K562 (cell line): Measurements from ENCODE around the gene HSPA4. TPM values are rescaled to one million over a fixed set of nuclear protein-coding genes. Genes with fewer than 3 reads are reported as not detected.
A peak's percentile ranks its signal among the peaks of the same experiment; 100 is the strongest.

Experiments
- BRD9 ChIP-seq: fragments of 450-650 bp; IDR thresholded peaks from 2 replicates; pipeline ENCODE4 v1.6.1; 2018; ENCODE audit warnings: low read depth; ENCODE audit not compliant: partially characterized antibody
- CAMTA2 ChIP-seq: fragments of 250-450 bp; sonication (Bioruptor Pico); conservative IDR thresholded peaks from 2 replicates; pipeline ENCODE4 v1.5.1; 2022
- CCNT2 ChIP-seq: IDR thresholded peaks from 2 replicates; pipeline ENCODE4 v1.6.1; 2011; ENCODE audit warnings: borderline replicate concordance, low read depth, mild to moderate bottlenecking, moderate library complexity, mixed read lengths, low read length; ENCODE audit not compliant: insufficient read length; ENCODE audit errors: extremely low read depth
- CREBBP ChIP-seq: IDR thresholded peaks from one replicate; pipeline ENCODE4 v1.6.1; 2012; ENCODE audit warnings: low read depth, mild to moderate bottlenecking, control low read depth, inconsistent platforms, low read length
- HBP1 ChIP-seq: fragments of 450-650 bp; formaldehyde crosslinking; IDR thresholded peaks from 2 replicates; pipeline ENCODE4 v1.4.0; 2022; ENCODE audit warnings: missing genetic modification characterization
- HDGF ChIP-seq: fragments of 450-650 bp; IDR thresholded peaks from 2 replicates; pipeline ENCODE4 v1.6.1; 2016
- HIVEP1 ChIP-seq: fragments of 250-450 bp; sonication (Bioruptor Pico); IDR thresholded peaks from 2 replicates; pipeline ENCODE4 v1.4.0; 2020; ENCODE audit warnings: mild to moderate bottlenecking
- HOMEZ ChIP-seq: fragments of 250-450 bp; sonication (Bioruptor Pico); IDR thresholded peaks from 2 replicates; pipeline ENCODE4 v1.4.0; 2020; ENCODE audit warnings: mild to moderate bottlenecking, moderate library complexity
- MBD2 ChIP-seq: sonication (generic); IDR thresholded peaks from 2 replicates; pipeline ENCODE4 v1.6.1; 2016; ENCODE audit warnings: low read depth, borderline replicate concordance
- MCM2 ChIP-seq: fragments of 450-650 bp; IDR thresholded peaks from 2 replicates; pipeline ENCODE4 v1.6.1; 2017; ENCODE audit warnings: low read depth, mild to moderate bottlenecking
- MEIS2 ChIP-seq: fragments of 450-650 bp; IDR thresholded peaks from 2 replicates; pipeline ENCODE4 v1.6.1; 2014; ENCODE audit warnings: mild to moderate bottlenecking; ENCODE audit not compliant: partially characterized antibody
- RBBP5 ChIP-seq: fragments of 200-600 bp; sonication (generic); IDR thresholded peaks from 2 replicates; pipeline ENCODE4 v1.6.1; 2012; ENCODE audit warnings: borderline replicate concordance, mild to moderate bottlenecking, low read length, control low read depth, inconsistent platforms; ENCODE audit not compliant: insufficient read depth, poor library complexity, severe bottlenecking
- RFX1 ChIP-seq: fragments of 450-650 bp; IDR thresholded peaks from 2 replicates; pipeline ENCODE4 v1.6.1; 2016; ENCODE audit warnings: mild to moderate bottlenecking, moderate library complexity
- SIRT6 ChIP-seq: IDR thresholded peaks from one replicate; pipeline ENCODE4 v1.6.1; 2012; ENCODE audit warnings: low read depth, mild to moderate bottlenecking, control low read depth, inconsistent platforms, low read length, moderate library complexity
- TEAD2 ChIP-seq: fragments of 450-650 bp; IDR thresholded peaks from 2 replicates; pipeline ENCODE4 v1.6.1; 2016; ENCODE audit warnings: missing genetic modification characterization, control low read depth, missing compliant biosample characterization
- TFE3 ChIP-seq: fragments of 450-650 bp; formaldehyde crosslinking; IDR thresholded peaks from 2 replicates; pipeline ENCODE4 v1.4.0; 2020; ENCODE audit warnings: mild to moderate bottlenecking, mixed read lengths
- XRCC3 ChIP-seq: fragments of 450-650 bp; IDR thresholded peaks from 2 replicates; pipeline ENCODE4 v1.6.1; 2017; ENCODE audit warnings: mild to moderate bottlenecking, moderate library complexity
- ZNF184 ChIP-seq: sonication (generic); formaldehyde crosslinking; IDR thresholded peaks from 2 replicates; pipeline ENCODE4 v1.5.0; 2020; ENCODE audit warnings: missing genetic modification reagents
- ZNF764 ChIP-seq: fragments of 250-450 bp; sonication (Bioruptor Pico); IDR thresholded peaks from 2 replicates; pipeline ENCODE4 v1.4.0; 2020; ENCODE audit warnings: low read depth, mild to moderate bottlenecking, moderate library complexity
- ZSCAN29 ChIP-seq: fragments of 450-650 bp; IDR thresholded peaks from 2 replicates; pipeline ENCODE4 v1.6.1; 2017
- polyA plus RNA-seq, 8 experiments: library from polyadenylated mRNA; depleted of rRNA in 4 of 8; stranded (reverse) in 5 of 8; unstranded in 3 of 8; fragments of >200 nt; fragmentation: Nextera tagmentation in 2 of 8; fragmentation: Illumina TruSeq in 1 of 8; extraction: Ambion mirVana in 2 of 8; extraction: Trizol in 1 of 8; gene quantifications; 2 replicates each; pipeline versions ENCODE4 v1.2.1 to v1.2.3, GENCODE V29; 2011 to 2014; ENCODE audit warnings: inconsistent platforms in 1 of 8, missing spikeins in 1 of 8
- total RNA-seq, 7 experiments: library from RNA; depleted of rRNA in 6 of 7; stranded (reverse); fragments of >200 nt in 6 of 7; fragmentation: Illumina TruSeq in 2 of 7; extraction: Trizol in 2 of 7; gene quantifications; 2 replicates each; pipeline versions ENCODE4 v1.2.1 to v1.2.3, GENCODE V29; 2011 to 2021; ENCODE audit warnings: low replicate concordance in 1 of 7
- TF ChIP-seq, protein P1 (sequence below): fragments of 250-450 bp; sonication (Bioruptor Pico); IDR thresholded peaks from 2 replicates; pipeline ENCODE4 v1.8.0; 2021; ENCODE audit warnings: moderate library complexity, mild to moderate bottlenecking, inconsistent platforms
- TF ChIP-seq, protein P2 (sequence below): sonication (generic); formaldehyde crosslinking; IDR thresholded peaks from 2 replicates; pipeline ENCODE4 v1.8.0; 2022; ENCODE audit warnings: missing genetic modification reagents, mild to moderate bottlenecking, moderate library complexity, borderline replicate concordance

The HSPA4 gene
- total and polyA plus RNA-seq, 9 of the 15 experiments (the other 6 are each of a cell fraction or from before 2014, with no cell fraction given) = 90.3 to 286 (median 148) TPM

- TF ChIP-seq SIRT6 = no peak
- no peak for TF ChIP-seq ZNF184
- TF ChIP-seq HIVEP1 (CRISPR knock-in tag) = no peak
- TF ChIP-seq, protein P1, sequence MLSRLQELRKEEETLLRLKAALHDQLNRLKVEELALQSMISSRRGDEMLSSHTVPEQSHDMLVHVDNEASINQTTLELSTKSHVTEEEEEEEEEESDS (CRISPR knock-in tag) = no peak
- no peak for TF ChIP-seq XRCC3
- no peak for TF ChIP-seq HBP1 (CRISPR knock-in tag)
- TF ChIP-seq ZNF764 (CRISPR knock-in tag) = no peak
- TF ChIP-seq, protein P2, sequence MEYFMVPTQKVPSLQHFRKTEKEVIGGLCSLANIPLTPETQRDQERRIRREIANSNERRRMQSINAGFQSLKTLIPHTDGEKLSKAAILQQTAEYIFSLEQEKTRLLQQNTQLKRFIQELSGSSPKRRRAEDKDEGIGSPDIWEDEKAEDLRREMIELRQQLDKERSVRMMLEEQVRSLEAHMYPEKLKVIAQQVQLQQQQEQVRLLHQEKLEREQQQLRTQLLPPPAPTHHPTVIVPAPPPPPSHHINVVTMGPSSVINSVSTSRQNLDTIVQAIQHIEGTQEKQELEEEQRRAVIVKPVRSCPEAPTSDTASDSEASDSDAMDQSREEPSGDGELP (CRISPR knock-in tag) = peak; percentile 67; the same call in 1 of the 2 replicates
- TF ChIP-seq CREBBP = no peak
- TF ChIP-seq ZSCAN29 = 0 out of 2 replicates have a peak, but pooled peaks have one; percentile 70
- TF ChIP-seq HOMEZ (CRISPR knock-in tag) = no peak
- TF ChIP-seq RBBP5 = peak; percentile 98
- no peak for TF ChIP-seq CAMTA2 (CRISPR knock-in tag)
- TF ChIP-seq CCNT2 = no peak
- no peak for TF ChIP-seq TFE3 (CRISPR knock-in tag)
- TF ChIP-seq MCM2 = no peak
- TF ChIP-seq MBD2 = 0 out of 2 replicates have a peak, but pooled peaks have one; percentile 34
- no peak for TF ChIP-seq HDGF
- TF ChIP-seq RFX1 = no peak
- peak; percentile 94 for TF ChIP-seq MEIS2
- TF ChIP-seq BRD9 = peak; percentile 34
- TF ChIP-seq TEAD2 = no peak
Measured at GRCh38 chr5:133025804-133026663, 25.8 kb upstream of the HSPA4 start, which contains the start of gene ZCCHC10 (continued).
